IMR-90 (cell line): ENCODE data around the gene HLA-DOA.

ENCODE experiments used
- CEBPB ChIP-seq: IDR thresholded peaks from 2 replicates; pipeline ENCODE4 v1.6.1; 2012; ENCODE audit warnings: low read depth, low read length, improper control_type of control experiment
- ELK1 ChIP-seq: fragments of 150-350 bp; IDR thresholded peaks from 2 replicates; pipeline ENCODE4 v1.6.1; 2016; ENCODE audit warnings: low read depth, mild to moderate bottlenecking, low read length, moderate library complexity, borderline replicate concordance
- MAFK ChIP-seq: IDR thresholded peaks from 2 replicates; pipeline ENCODE4 v1.6.1; 2012; ENCODE audit warnings: low read depth, low read length, improper control_type of control experiment
- MAZ ChIP-seq: IDR thresholded peaks from 2 replicates; pipeline ENCODE4 v1.6.1; 2012; ENCODE audit warnings: low read depth, mild to moderate bottlenecking, low read length, improper control_type of control experiment, moderate library complexity, borderline replicate concordance
- MXI1 ChIP-seq: IDR thresholded peaks from 2 replicates; pipeline ENCODE4 v1.6.1; 2012; ENCODE audit warnings: low read depth, mild to moderate bottlenecking, low read length, moderate library complexity, borderline replicate concordance
- POLR2A ChIP-seq: IDR thresholded peaks from 2 replicates; pipeline ENCODE4 v1.6.1; 2012; ENCODE audit warnings: mild to moderate bottlenecking, low read depth, low read length
- RAD21 ChIP-seq: IDR thresholded peaks from 2 replicates; pipeline ENCODE4 v1.6.1; 2012; ENCODE audit warnings: low read length, improper control_type of control experiment
- RCOR1 ChIP-seq: IDR thresholded peaks from 2 replicates; pipeline ENCODE4 v1.6.1; 2012; ENCODE audit warnings: mild to moderate bottlenecking, low read length, improper control_type of control experiment; ENCODE audit not compliant: insufficient replicate concordance
- RFX5 ChIP-seq: IDR thresholded peaks from 2 replicates; pipeline ENCODE4 v1.8.0; 2012; ENCODE audit warnings: low read depth, mild to moderate bottlenecking, low read length, moderate library complexity
- USF2 ChIP-seq: fragments of 150-350 bp; IDR thresholded peaks from 2 replicates; pipeline ENCODE4 v1.6.1; 2017; ENCODE audit warnings: mild to moderate bottlenecking, antibody characterized with exemption, low read length, low read depth
- TF ChIP-seq, protein P1 (sequence below): conservative IDR thresholded peaks from 2 replicates; pipeline ENCODE4 v1.5.1; 2012; ENCODE audit warnings: mild to moderate bottlenecking, low read depth, low read length, improper control_type of control experiment

DNA sequence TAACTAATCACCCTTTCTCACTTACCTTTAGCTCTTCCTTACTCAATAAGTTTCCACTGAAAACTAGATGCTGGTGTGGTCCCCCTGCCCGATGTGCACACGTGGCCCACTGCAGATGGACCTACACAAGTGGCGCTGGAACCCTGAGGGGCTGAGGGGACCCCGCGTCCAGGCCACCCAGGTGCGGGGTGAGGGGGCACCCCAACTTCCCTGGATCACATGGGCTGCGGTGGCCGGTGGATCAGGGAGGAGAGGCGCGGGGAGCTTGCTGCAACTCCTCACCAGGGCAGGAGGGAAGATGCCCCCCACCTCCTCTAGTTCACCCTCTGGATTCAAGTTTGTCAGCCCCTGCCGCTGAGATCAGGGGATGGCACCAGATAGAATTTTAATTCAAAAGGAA lies 12.5 kb upstream of the HLA-DOA start:
- TF ChIP-seq, protein P1, sequence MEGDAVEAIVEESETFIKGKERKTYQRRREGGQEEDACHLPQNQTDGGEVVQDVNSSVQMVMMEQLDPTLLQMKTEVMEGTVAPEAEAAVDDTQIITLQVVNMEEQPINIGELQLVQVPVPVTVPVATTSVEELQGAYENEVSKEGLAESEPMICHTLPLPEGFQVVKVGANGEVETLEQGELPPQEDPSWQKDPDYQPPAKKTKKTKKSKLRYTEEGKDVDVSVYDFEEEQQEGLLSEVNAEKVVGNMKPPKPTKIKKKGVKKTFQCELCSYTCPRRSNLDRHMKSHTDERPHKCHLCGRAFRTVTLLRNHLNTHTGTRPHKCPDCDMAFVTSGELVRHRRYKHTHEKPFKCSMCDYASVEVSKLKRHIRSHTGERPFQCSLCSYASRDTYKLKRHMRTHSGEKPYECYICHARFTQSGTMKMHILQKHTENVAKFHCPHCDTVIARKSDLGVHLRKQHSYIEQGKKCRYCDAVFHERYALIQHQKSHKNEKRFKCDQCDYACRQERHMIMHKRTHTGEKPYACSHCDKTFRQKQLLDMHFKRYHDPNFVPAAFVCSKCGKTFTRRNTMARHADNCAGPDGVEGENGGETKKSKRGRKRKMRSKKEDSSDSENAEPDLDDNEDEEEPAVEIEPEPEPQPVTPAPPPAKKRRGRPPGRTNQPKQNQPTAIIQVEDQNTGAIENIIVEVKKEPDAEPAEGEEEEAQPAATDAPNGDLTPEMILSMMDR, result no peak
- no peak for TF ChIP-seq POLR2A
- no peak for TF ChIP-seq RAD21
- TF ChIP-seq RCOR1, result no peak
- TF ChIP-seq CEBPB, result no peak
- no peak for TF ChIP-seq MAFK
- no peak for TF ChIP-seq MXI1
- TF ChIP-seq USF2, result no peak
- no peak for TF ChIP-seq RFX5
- no peak for TF ChIP-seq MAZ
- no peak for TF ChIP-seq ELK1
